T-cell (primary cell): Measurements from ENCODE around the gene FGF1. TPM values are rescaled to one million over a fixed set of nuclear protein-coding genes. Genes with fewer than 3 reads are reported as not detected.

ENCODE experiments used
- ATAC-seq, 4 experiments: fragments of 200-7000 bp in 3 of 4; fragments of 150-1000 bp in 1 of 4; cut with Tn5 transposase; replicated peaks in 1 of 4; 1 replicate in 3 of 4; 2 replicates in 1 of 4; pipeline ENCODE4 v1.10.0; 2021; ENCODE audit warnings: moderate library complexity in 3 of 4, mild to moderate bottlenecking in 2 of 4, moderate number of reproducible peaks in 1 of 4
- CTCF ChIA-PET, 2 donors: fragments of 300-600 bp; sonication (Branson Sonifier 250); formaldehyde crosslinking; loops; one replicate each; lab custom pipeline; 2022; ENCODE audit warnings: antibody characterized with exemption in 2 of 2; lab: Charles Lee
- POLR2A ChIA-PET, 2 donors: fragments of 300-600 bp; sonication (Branson Sonifier 250); formaldehyde crosslinking; loops; one replicate each; lab custom pipeline; 2022; ENCODE audit warnings: antibody characterized with exemption in 2 of 2; lab: Charles Lee
- DNase-seq, 35 experiments: peaks; one replicate each; pipeline versions ENCODE4 v3.0.0 to v3.0.0-alpha.2; 2013 to 2023
- H3K27ac ChIP-seq: one replicate; pipeline ENCODE4 v1.5.1; 2013; ENCODE audit warnings: low read length
- H3K27me3 ChIP-seq, 2 experiments: replicated peaks in 1 of 2; 1 replicate in 1 of 2; 2 replicates in 1 of 2; pipeline versions ENCODE4 v1.6.1 to v1.7.0; 2013; ENCODE audit warnings: low read length in 1 of 2, mixed read lengths in 1 of 2; ENCODE audit not compliant: control insufficient read depth in 2 of 2, insufficient read depth in 2 of 2; ENCODE audit errors: extremely low read depth in 1 of 2
- H3K36me3 ChIP-seq, 2 donors: 1 replicate in 1 of 2; 2 replicates in 1 of 2; pipeline versions ENCODE4 v1.6.1 to v1.7.0; 2013; ENCODE audit warnings: low read length in 1 of 2; ENCODE audit not compliant: control insufficient read depth in 2 of 2, insufficient read depth in 1 of 2; ENCODE audit errors: extremely low read depth in 1 of 2
- H3K4me1 ChIP-seq, 2 experiments: 1 replicate in 1 of 2; 2 replicates in 1 of 2; pipeline versions ENCODE4 v1.6.1 to v1.7.0; 2013; ENCODE audit warnings: low read length in 2 of 2, mixed read lengths in 1 of 2; ENCODE audit not compliant: insufficient read depth in 2 of 2, control insufficient read depth in 1 of 2; ENCODE audit errors: extremely low read depth in 1 of 2
- H3K4me3 ChIP-seq, 2 donors: 1 replicate in 1 of 2; 2 replicates in 1 of 2; pipeline versions ENCODE4 v1.5.1 to v1.7.0; 2013; ENCODE audit warnings: mild to moderate bottlenecking in 2 of 2, low read length in 1 of 2, moderate library complexity in 1 of 2; ENCODE audit not compliant: control insufficient read depth in 1 of 2; ENCODE audit errors: extremely low read depth in 1 of 2
- H3K9me3 ChIP-seq: 2 replicates; pipeline ENCODE4 v1.7.0; 2013
- H3K27ac Mint-ChIP-seq, 2 donors: one replicate each; pipeline ENCODE4 v1.8.0; 2020 to 2021; ENCODE audit warnings: mild to moderate bottlenecking in 2 of 2, mixed read lengths in 2 of 2
- H3K27me3 Mint-ChIP-seq, 2 donors: one replicate each; pipeline ENCODE4 v1.8.0; 2021 to 2022; ENCODE audit warnings: mixed read lengths in 2 of 2
- H3K36me3 Mint-ChIP-seq: one replicate; pipeline ENCODE4 v1.8.0; 2021; ENCODE audit warnings: mixed read lengths
- H3K4me1 Mint-ChIP-seq, 3 donors: one replicate each; pipeline ENCODE4 v1.8.0; 2020 to 2022; ENCODE audit warnings: mixed read lengths in 3 of 3, mild to moderate bottlenecking in 1 of 3
- H3K4me3 Mint-ChIP-seq, 3 donors: one replicate each; pipeline ENCODE4 v1.8.0; 2020 to 2022; ENCODE audit warnings: mild to moderate bottlenecking in 3 of 3, mixed read lengths in 3 of 3, moderate library complexity in 3 of 3
- H3K9me3 Mint-ChIP-seq, 3 donors: one replicate each; pipeline ENCODE4 v1.8.0; 2020 to 2022; ENCODE audit warnings: mixed read lengths in 3 of 3
- WGBS: methylation state at CpG from one replicate; pipeline ENCODE4 v1.1.5; 2013; ENCODE audit warnings: missing lambda C conversion rate; ENCODE audit not compliant: insufficient coverage; 5-methylcytosine and 5-hydroxymethylcytosine counted together
- total RNA-seq, 35 experiments: library from RNA in 6 of 35; stranded (reverse) in 6 of 35; fragments of 120-200 nt in 1 of 35; gene quantifications; one replicate each; pipeline versions ENCODE4 v1.2.1 to v1.2.4 and lab custom pipeline; 2013 to 2026

Gene FGF1
- total RNA-seq, 5 donors from 2014 or later (not counting 1 experiment from before 2014, with no cell fraction given), result not detected

DNA sequence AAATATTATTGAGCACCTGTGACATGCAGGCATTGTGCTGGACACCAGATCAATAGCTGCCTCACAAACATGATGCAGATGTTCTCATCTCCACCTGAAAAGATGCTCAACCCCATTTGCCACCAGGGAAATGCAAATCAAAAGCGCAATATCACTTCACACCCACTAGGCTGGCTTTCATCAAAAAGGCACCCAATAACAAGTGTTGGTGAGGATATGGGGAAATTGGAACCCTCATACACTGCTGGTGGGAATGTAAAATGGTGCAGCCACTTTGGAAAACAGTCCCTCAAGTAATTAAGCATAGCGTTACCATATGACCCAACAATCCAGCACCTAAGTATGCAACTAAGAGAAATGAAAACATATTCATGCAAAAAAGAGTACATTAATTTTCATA is 24.7 kb downstream of the FGF1 start:
- no peak overlapping the region for H3K27ac ChIP-seq
- Mint-ChIP-seq H3K27me3 (peaks cover 18 to 36% of the 10 kb centered on the region in 2 donors), H3K4me1 (peaks cover 0 to 1% (median 0%) of the 10 kb centered on the region in 3 donors), H3K4me3 (no peak overlapping the region), H3K36me3 (no peaks in the 10 kb centered on the region), H3K27ac (no peak overlapping the region), H3K9me3 (no peaks in the 10 kb centered on the region)
- ChIA-PET CTCF (no interaction called here), POLR2A (no interaction called here)
- peaks cover 0 to 25% of the 10 kb centered on the region in 2 experiments for H3K27me3 ChIP-seq
- WGBS, result no CpG with 5 or more reads among the region's 2 CpGs
- no peaks in the 10 kb centered on the region for H3K9me3 ChIP-seq
- H3K36me3 ChIP-seq, result no peaks in the 10 kb centered on the region
- ATAC-seq, result no peak
- no peak for DNase-seq
- H3K4me3 ChIP-seq, result no peak overlapping the region
- no peaks in the 10 kb centered on the region for H3K4me1 ChIP-seq

DNA sequence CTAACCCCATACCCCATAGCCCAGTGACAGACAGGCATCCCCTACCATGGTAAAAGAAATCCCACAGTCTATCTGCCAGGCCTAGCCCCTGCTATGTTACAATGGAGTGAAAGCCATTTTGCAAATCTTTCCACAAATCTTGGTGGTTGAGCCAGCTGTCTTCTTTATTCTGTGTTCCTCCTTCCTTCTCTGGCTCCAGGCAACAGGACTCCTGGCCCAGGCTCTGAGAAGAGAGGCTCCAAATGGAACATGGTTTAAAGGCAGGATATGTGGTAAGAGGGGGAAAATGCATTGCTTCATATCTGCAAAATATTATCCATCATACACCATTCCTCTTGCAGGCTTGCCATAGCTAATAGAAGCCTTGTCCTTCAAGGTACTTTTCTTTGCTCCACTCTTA is 25.2 kb downstream of the FGF1 start:
- H3K36me3 Mint-ChIP-seq, result no peaks in the 10 kb centered on the region
- CTCF ChIA-PET, result no interaction called here
- POLR2A ChIA-PET, result no interaction called here
- peaks cover 0 to 25% of the 10 kb centered on the region in 2 experiments for H3K27me3 ChIP-seq
- H3K9me3 ChIP-seq, result no peaks in the 10 kb centered on the region
- no peaks in the 10 kb centered on the region for H3K9me3 Mint-ChIP-seq
- no peak for ATAC-seq
- H3K27ac Mint-ChIP-seq, result no peak overlapping the region
- H3K4me3 Mint-ChIP-seq, result no peak overlapping the region
- no peak overlapping the region for H3K4me3 ChIP-seq
- no peaks in the 10 kb centered on the region for H3K36me3 ChIP-seq
- peaks cover 0 to 1% of the 10 kb centered on the region in 2 experiments for H3K4me1 ChIP-seq
- peaks cover 19 to 35% of the 10 kb centered on the region in 2 donors for H3K27me3 Mint-ChIP-seq
- no peak overlapping the region for H3K27ac ChIP-seq
- H3K4me1 Mint-ChIP-seq, result peaks cover 1 to 5% (median 2%) of the 10 kb centered on the region in 3 donors
- DNase-seq, result no peak

DNA sequence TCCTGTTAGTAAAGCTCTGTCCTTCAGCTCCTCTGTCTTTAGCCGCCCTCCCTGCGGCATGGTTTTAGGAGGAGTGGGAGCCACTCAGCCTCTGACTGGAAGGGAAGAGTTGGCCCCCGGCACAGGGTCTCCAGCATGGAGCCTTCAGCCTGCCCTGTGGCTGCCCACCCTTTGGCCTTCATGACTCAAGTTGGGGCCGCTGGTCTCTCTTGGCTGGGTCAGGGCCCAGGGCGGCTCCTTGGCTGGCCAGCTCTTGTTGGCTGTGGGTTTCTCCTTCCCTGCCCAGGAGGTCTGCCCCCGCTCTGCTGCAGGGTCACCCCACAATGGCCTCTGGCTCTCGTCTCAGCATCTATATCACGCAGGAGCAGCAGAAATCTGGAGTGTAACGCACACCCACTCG is 25.7 kb downstream of the FGF1 start:
- Mint-ChIP-seq H3K36me3 (no peaks in the 10 kb centered on the region), H3K27ac (no peak overlapping the region), H3K4me1 (peaks cover 4 to 8% (median 6%) of the 10 kb centered on the region in 3 donors), H3K27me3 (peaks cover 23 to 30% of the 10 kb centered on the region in 2 donors), H3K4me3 (no peak overlapping the region), H3K9me3 (no peaks in the 10 kb centered on the region)
- H3K4me1 ChIP-seq, result peaks cover 0 to 4% of the 10 kb centered on the region in 2 experiments
- no peak overlapping the region for H3K4me3 ChIP-seq
- H3K9me3 ChIP-seq, result no peaks in the 10 kb centered on the region
- 84% methylated on average over 9 of the region's 10 CpGs for WGBS
- H3K36me3 ChIP-seq, result no peaks in the 10 kb centered on the region
- DNase-seq (no peak), ATAC-seq (no peak)
- peaks cover 3 to 28% of the 10 kb centered on the region in 2 experiments for H3K27me3 ChIP-seq
- ChIA-PET CTCF (no interaction called here), POLR2A (no interaction called here)
- H3K27ac ChIP-seq, result no peak overlapping the region

DNA sequence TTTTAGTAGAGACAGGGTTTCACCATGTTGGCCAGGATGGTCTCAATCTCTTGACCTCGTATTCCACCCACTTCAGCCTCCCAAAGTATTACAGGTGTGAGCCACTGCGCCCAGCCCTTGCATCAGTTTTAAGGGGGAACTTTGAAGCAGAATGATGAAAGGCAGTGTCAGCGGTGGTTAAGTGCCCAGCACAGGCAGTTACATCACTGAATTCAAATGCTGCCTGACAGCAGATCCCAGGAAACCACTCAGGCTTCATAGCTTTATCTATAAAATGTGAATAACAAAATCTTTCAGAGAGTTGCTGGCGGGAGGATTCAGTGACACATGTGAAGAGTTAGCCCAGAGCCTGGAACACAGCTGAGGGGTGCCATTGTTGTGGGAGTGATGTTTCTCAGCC is 26.5 kb downstream of the FGF1 start:
- H3K9me3 ChIP-seq, result no peaks in the 10 kb centered on the region
- no peak overlapping the region for H3K4me3 ChIP-seq
- H3K4me1 ChIP-seq, result peaks cover 0 to 4% of the 10 kb centered on the region in 2 experiments
- DNase-seq (no peak), ATAC-seq (no peak)
- no peak overlapping the region for H3K27ac ChIP-seq
- Mint-ChIP-seq H3K4me3 (no peak overlapping the region), H3K9me3 (no peaks in the 10 kb centered on the region), H3K27ac (no peak overlapping the region), H3K36me3 (no peaks in the 10 kb centered on the region), H3K4me1 (peaks cover 4 to 8% (median 6%) of the 10 kb centered on the region in 3 donors), H3K27me3 (peaks cover 27 to 30% of the 10 kb centered on the region in 2 donors)
- peaks cover 3 to 32% of the 10 kb centered on the region in 2 experiments for H3K27me3 ChIP-seq
- no peaks in the 10 kb centered on the region for H3K36me3 ChIP-seq
- no CpG with 5 or more reads among the region's 4 CpGs for WGBS
- ChIA-PET CTCF (no interaction called here), POLR2A (no interaction called here)

DNA sequence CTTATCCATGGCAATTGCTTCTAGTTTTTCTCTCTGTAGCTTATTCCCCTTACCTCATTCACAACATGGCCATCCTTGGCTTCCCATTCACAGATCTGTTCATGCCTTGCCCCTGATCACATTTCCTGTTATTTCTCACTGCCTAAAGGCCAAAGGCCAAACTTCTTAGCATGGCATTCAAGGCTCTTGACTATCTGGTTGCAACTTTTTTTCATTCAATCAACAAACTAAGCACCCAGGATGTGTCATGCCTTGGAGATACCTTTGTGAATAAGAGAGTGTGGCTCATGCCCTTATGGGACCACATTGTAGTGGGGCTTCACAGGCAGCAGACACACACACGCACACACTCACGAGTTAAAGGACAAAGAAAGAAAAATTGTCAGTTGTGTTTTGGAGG is 27.6 kb downstream of the FGF1 start:
- Mint-ChIP-seq H3K36me3 (no peaks in the 10 kb centered on the region), H3K4me3 (no peak overlapping the region), H3K27ac (peak overlapping the region in 1 of 2 donors; percentile 6), H3K9me3 (no peaks in the 10 kb centered on the region), H3K4me1 (peaks cover 4 to 8% (median 6%) of the 10 kb centered on the region in 3 donors), H3K27me3 (peaks cover 23 to 27% of the 10 kb centered on the region in 2 donors)
- POLR2A ChIA-PET, result interaction anchor here in 1 of 2 donors (0.6 kb wide), 1 partner anchor 814 kb away, joined by 3 read pairs; no protein-coding TSS in a partner anchor
- DNase-seq (no peak), ATAC-seq (no peak)
- Histone ChIP-seq H3K4me1 (peaks cover 0 to 4% of the 10 kb centered on the region in 2 experiments), H3K4me3 (no peak overlapping the region), H3K9me3 (no peaks in the 10 kb centered on the region), H3K36me3 (no peaks in the 10 kb centered on the region), H3K27me3 (peaks cover 3 to 32% of the 10 kb centered on the region in 2 experiments), H3K27ac (no peak overlapping the region)
- CTCF ChIA-PET, result interaction anchor here (0.7 to 1.1 kb wide), 3 partner anchors 23 to 224 kb away, joined by 5 to 7 read pairs (median 6); no protein-coding TSS in a partner anchor
- WGBS, result 100% methylated on average over 2 of the region's 2 CpGs

DNA sequence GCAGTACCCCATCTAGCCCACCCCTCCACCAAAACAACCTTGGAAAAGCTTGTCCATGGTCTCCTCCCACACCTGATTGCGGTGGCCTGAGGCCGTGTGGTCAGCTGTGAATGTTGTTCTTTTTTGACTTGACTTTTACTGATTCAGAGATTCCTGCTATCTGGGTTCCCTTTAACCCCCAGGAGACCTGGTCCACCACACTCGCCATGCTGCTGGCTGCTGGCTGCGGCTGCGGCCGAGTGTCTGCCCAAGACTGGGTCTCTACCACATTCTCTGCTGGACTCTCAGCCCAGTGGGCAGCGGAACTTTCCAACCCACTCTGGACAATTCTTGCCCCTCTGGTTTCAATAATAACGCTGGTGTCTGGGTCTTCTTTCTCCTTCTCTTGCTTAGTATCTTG is 28.4 kb downstream of the FGF1 start:
- Mint-ChIP-seq H3K4me3 (no peak overlapping the region), H3K27ac (no peak overlapping the region), H3K27me3 (peaks cover 21 to 31% of the 10 kb centered on the region in 2 donors), H3K4me1 (peaks cover 4 to 8% (median 6%) of the 10 kb centered on the region in 3 donors), H3K9me3 (no peaks in the 10 kb centered on the region), H3K36me3 (no peaks in the 10 kb centered on the region)
- CTCF ChIA-PET, result interaction anchor here (0.6 to 1.1 kb wide), 3 partner anchors 44 to 224 kb away, joined by 4 to 5 read pairs (median 4); no protein-coding TSS in a partner anchor
- no peaks in the 10 kb centered on the region for H3K36me3 ChIP-seq
- WGBS, result 92% methylated on average over 5 of the region's 8 CpGs
- no peak overlapping the region for H3K4me3 ChIP-seq
- H3K27ac ChIP-seq, result no peak overlapping the region
- H3K27me3 ChIP-seq, result peaks cover 3 to 29% of the 10 kb centered on the region in 2 experiments
- DNase-seq, result no peak
- ATAC-seq, result no peak
- peaks cover 0 to 4% of the 10 kb centered on the region in 2 experiments for H3K4me1 ChIP-seq
- POLR2A ChIA-PET, result no interaction called here
- no peaks in the 10 kb centered on the region for H3K9me3 ChIP-seq
